H9 (cell line): ENCODE data around the gene NUDT3. TPM values are rescaled to one million over a fixed set of nuclear protein-coding genes. Genes with fewer than 3 reads are reported as not detected.
A peak's percentile ranks its signal among the peaks of the same experiment; 100 is the strongest.

Experiments
- DNase-seq: peaks from one replicate; pipeline ENCODE4 v3.0.0-alpha.2; 2017
- H2AFZ ChIP-seq: one replicate; pipeline ENCODE4 v1.6.1; 2013; ENCODE audit warnings: mild to moderate bottlenecking, low read length, control low read depth, moderate library complexity
- H2AK5ac ChIP-seq: 2 replicates; pipeline ENCODE4 v1.6.1; 2013; ENCODE audit warnings: low read length, control low read depth, mixed read lengths; ENCODE audit not compliant: insufficient read length
- H2BK120ac ChIP-seq: one replicate; pipeline ENCODE4 v1.6.1; 2013; ENCODE audit warnings: low read depth, mild to moderate bottlenecking, low read length, control low read depth, inconsistent platforms; ENCODE audit not compliant: poor library complexity, severe bottlenecking
- H2BK12ac ChIP-seq: 2 replicates; pipeline ENCODE4 v1.6.1; 2013; ENCODE audit warnings: low read length, control low read depth, mixed read lengths, low read depth; ENCODE audit not compliant: insufficient read length
- H2BK15ac ChIP-seq: 2 replicates; pipeline ENCODE4 v1.6.1; 2013; ENCODE audit warnings: low read depth, low read length, control low read depth
- H2BK20ac ChIP-seq: one replicate; pipeline ENCODE4 v1.6.1; 2013; ENCODE audit warnings: low read depth, mild to moderate bottlenecking, low read length, control low read depth, inconsistent platforms; ENCODE audit not compliant: poor library complexity, severe bottlenecking
- H2BK5ac ChIP-seq: 2 replicates; pipeline ENCODE4 v1.6.1; 2013; ENCODE audit warnings: low read length, control low read depth, mixed read lengths; ENCODE audit not compliant: insufficient read length
- H3K14ac ChIP-seq: 2 replicates; pipeline ENCODE4 v1.6.1; 2013; ENCODE audit warnings: low read length, control low read depth; ENCODE audit not compliant: insufficient read depth
- H3K18ac ChIP-seq: 2 replicates; pipeline ENCODE4 v1.6.1; 2013; ENCODE audit warnings: low read depth, mild to moderate bottlenecking, mixed read lengths, low read length, control low read depth; ENCODE audit not compliant: insufficient read length
- H3K23ac ChIP-seq: 2 replicates; pipeline ENCODE4 v1.6.1; 2013; ENCODE audit warnings: low read length, control low read depth, mixed read lengths, low read depth; ENCODE audit not compliant: insufficient read length
- H3K23me2 ChIP-seq: 2 replicates; pipeline ENCODE4 v1.6.1; 2013; ENCODE audit warnings: low read depth, mild to moderate bottlenecking, mixed read lengths, low read length, control low read depth; ENCODE audit not compliant: insufficient read length, poor library complexity, severe bottlenecking
- H3K27ac ChIP-seq: 2 replicates; pipeline ENCODE4 v1.5.1; 2013; ENCODE audit warnings: low read length, control low read depth, mixed read lengths, low read depth; ENCODE audit not compliant: insufficient read length
- H3K27me3 ChIP-seq: 2 replicates; pipeline ENCODE4 v1.6.1; 2013; ENCODE audit warnings: low read length, control low read depth, inconsistent platforms; ENCODE audit not compliant: insufficient read depth
- H3K4ac ChIP-seq: 2 replicates; pipeline ENCODE4 v1.6.1; 2013; ENCODE audit warnings: low read depth, mild to moderate bottlenecking, control low read depth, inconsistent platforms, low read length, moderate library complexity
- H3K4me1 ChIP-seq: 2 replicates; pipeline ENCODE4 v1.6.1; 2013; ENCODE audit warnings: low read length, control low read depth, inconsistent platforms; ENCODE audit not compliant: insufficient read depth
- H3K4me2 ChIP-seq: 2 replicates; pipeline ENCODE4 v1.6.1; 2013; ENCODE audit warnings: low read length, control low read depth, mixed read lengths; ENCODE audit not compliant: insufficient read length, insufficient read depth
- H3K56ac ChIP-seq: 2 replicates; pipeline ENCODE4 v1.6.1; 2013; ENCODE audit warnings: low read depth, mild to moderate bottlenecking, mixed read lengths, low read length, control low read depth; ENCODE audit not compliant: insufficient read length
- H3K79me1 ChIP-seq: 2 replicates; pipeline ENCODE4 v1.6.1; 2013; ENCODE audit warnings: low read depth, mild to moderate bottlenecking, moderate library complexity, low read length, control low read depth, inconsistent platforms; ENCODE audit not compliant: insufficient read depth, poor library complexity, severe bottlenecking
- H3K79me2 ChIP-seq: 2 replicates; pipeline ENCODE4 v1.6.1; 2013; ENCODE audit warnings: low read length, control low read depth, inconsistent platforms; ENCODE audit not compliant: insufficient read depth
- H3K9ac ChIP-seq: 2 replicates; pipeline ENCODE4 v1.6.1; 2013; ENCODE audit warnings: low read length, control low read depth, mixed read lengths; ENCODE audit not compliant: insufficient read length; ENCODE audit errors: extremely low read depth
- H3K9me3 ChIP-seq: one replicate; pipeline ENCODE4 v1.6.1; 2013; ENCODE audit warnings: low read depth, low read length, inconsistent platforms; ENCODE audit not compliant: control insufficient read depth
- H3T11ph ChIP-seq: one replicate; pipeline ENCODE4 v1.6.1; 2013; ENCODE audit warnings: mild to moderate bottlenecking, low read length, control low read depth, inconsistent platforms
- H4K20me1 ChIP-seq: one replicate; pipeline ENCODE4 v1.6.1; 2013; ENCODE audit not compliant: control insufficient read depth, insufficient read length, insufficient read depth
- H4K5ac ChIP-seq: 2 replicates; pipeline ENCODE4 v1.6.1; 2013; ENCODE audit warnings: low read depth, mild to moderate bottlenecking, mixed read lengths, low read length, control low read depth; ENCODE audit not compliant: insufficient read length
- H4K8ac ChIP-seq: replicated peaks from 2 replicates; pipeline ENCODE4 v1.6.1; 2013; ENCODE audit warnings: low read length, control low read depth, mixed read lengths, low read depth; ENCODE audit not compliant: insufficient read length
- H4K91ac ChIP-seq: 2 replicates; pipeline ENCODE4 v1.6.1; 2013; ENCODE audit warnings: low read depth, mild to moderate bottlenecking, moderate library complexity, mixed read lengths, low read length, control low read depth; ENCODE audit not compliant: insufficient read length
- H3K27ac Mint-ChIP-seq, 3 experiments: 2 replicates in 2 of 3; 3 replicates in 1 of 3; pipeline ENCODE4 v1.8.0; 2020 to 2021; ENCODE audit warnings: mixed read lengths in 3 of 3, mild to moderate bottlenecking in 1 of 3, moderate library complexity in 1 of 3
- H3K27me3 Mint-ChIP-seq: 2 replicates; pipeline ENCODE4 v1.8.0; 2021; ENCODE audit warnings: low read depth, mild to moderate bottlenecking, moderate library complexity, mixed read lengths
- H3K36me3 Mint-ChIP-seq, 3 experiments: 2 replicates in 2 of 3; 3 replicates in 1 of 3; pipeline ENCODE4 v1.8.0; 2020 to 2021; ENCODE audit warnings: low read depth in 3 of 3, mixed read lengths in 3 of 3; ENCODE audit not compliant: insufficient read depth in 1 of 3
- H3K4me1 Mint-ChIP-seq, 2 experiments: 2 replicates each; pipeline ENCODE4 v1.8.0; 2020; ENCODE audit warnings: mixed read lengths in 2 of 2
- H3K4me3 Mint-ChIP-seq, 2 experiments: 2 replicates in 1 of 2; 3 replicates in 1 of 2; pipeline ENCODE4 v1.8.0; 2020 to 2021; ENCODE audit warnings: mild to moderate bottlenecking in 2 of 2, mixed read lengths in 2 of 2, moderate library complexity in 1 of 2
- H3K9me3 Mint-ChIP-seq, 2 experiments: 2 replicates in 1 of 2; 3 replicates in 1 of 2; pipeline ENCODE4 v1.8.0; 2020; ENCODE audit warnings: mild to moderate bottlenecking in 2 of 2, mixed read lengths in 2 of 2, moderate library complexity in 1 of 2
- CTCF ChIP-seq: fragments of 200-600 bp; sonication (generic); conservative IDR thresholded peaks from 3 replicates; pipeline ENCODE4 v1.8.0; 2021; ENCODE audit warnings: antibody characterized with exemption, mild to moderate bottlenecking
- WGBS: extraction: QIAGEN DNeasy Blood & Tissue Kit; methylation state at CpG from one replicate; pipeline ENCODE4 v1.1.7; 2013; ENCODE audit warnings: missing lambda C conversion rate, low lambda C conversion rate, mixed read lengths; ENCODE audit not compliant: insufficient read length; ENCODE audit errors: extremely low coverage; 5-methylcytosine and 5-hydroxymethylcytosine counted together
- total RNA-seq: library from RNA; stranded (reverse); gene quantifications from 2 replicates; pipeline ENCODE4 v1.2.1, GENCODE V29; 2021

Gene NUDT3
- total RNA-seq, 1 experiment from 2014 or later = 23.6 TPM

GRCh38 chr6:34276881-34277762 is 115.3 kb downstream of the NUDT3 start:
- Histone ChIP-seq H3K9ac (no peak overlapping the region), H3K79me1 (no peaks in the 10 kb centered on the region), H4K20me1 (no peaks in the 10 kb centered on the region), H3K56ac (no peak overlapping the region), H3K23me2 (no peaks in the 10 kb centered on the region), H3K14ac (no peak overlapping the region), H3K27me3 (no peaks in the 10 kb centered on the region), H4K8ac (no peak overlapping the region), H2AFZ (no peak overlapping the region), H3K23ac (no peak overlapping the region), H2BK20ac (no peak overlapping the region), H3K4me1 (no peaks in the 10 kb centered on the region), H3K4ac (no peak overlapping the region), H3T11ph (no peak overlapping the region), H4K91ac (no peak overlapping the region), H2BK5ac (no peak overlapping the region), H3K79me2 (no peaks in the 10 kb centered on the region), H2AK5ac (no peak overlapping the region), H2BK120ac (no peak overlapping the region), H4K5ac (no peak overlapping the region), H3K27ac (no peak overlapping the region), H3K4me2 (no peak overlapping the region), H3K9me3 (no peaks in the 10 kb centered on the region), H2BK15ac (no peak overlapping the region), H3K18ac (no peak overlapping the region), H2BK12ac (no peak overlapping the region)
- no CpG with 5 or more reads among the region's 10 CpGs for whole genome bisulfite sequencing
- DNase-seq = no peak
- peaks cover 0 to 7% (median 0%) of the 10 kb centered on the region in 3 experiments; a peak in 1 of 7 replicates for H3K36me3 Mint-ChIP-seq
- 0 out of 7 replicates have a peak overlapping the region, but pooled peaks of 1 of the 3 experiments have one; percentile 31 for H3K27ac Mint-ChIP-seq
- no peak overlapping the region for H3K4me3 Mint-ChIP-seq
- H3K27me3 Mint-ChIP-seq = no peaks in the 10 kb centered on the region
- no peaks in the 10 kb centered on the region for H3K9me3 Mint-ChIP-seq
- peaks cover 5 to 13% of the 10 kb centered on the region in 2 experiments for H3K4me1 Mint-ChIP-seq
- no peak for TF ChIP-seq CTCF
